Sigmoid colon (tissue), 3 donors: Measurements from ENCODE around the gene RASAL1.

ENCODE experiments used
- CTCF ChIP-seq, 4 experiments: fragments of 450-650 bp in 3 of 4; fragments of 200-600 bp in 1 of 4; IDR thresholded peaks; one replicate each; pipeline ENCODE4 v1.5.1; 2016 to 2019; ENCODE audit warnings: antibody characterized with exemption in 4 of 4, mild to moderate bottlenecking in 3 of 4, moderate library complexity in 2 of 4
- POLR2A ChIP-seq, 2 donors: fragments of 450-650 bp; IDR thresholded peaks; one replicate each; pipeline ENCODE4 v1.6.1; 2016; ENCODE audit warnings: antibody characterized with exemption in 2 of 2, mild to moderate bottlenecking in 2 of 2, moderate library complexity in 2 of 2

- TF ChIP-seq POLR2A (IDR thresholded peaks at IDR 0.05) (no peak), CTCF (IDR thresholded peaks at IDR 0.05) (no peak)
Measured at GRCh38 chr12:113109360-113109759, 26.2 kb downstream of the RASAL1 start.
